Prostate gland (tissue), 2 donors: ENCODE measurements around the gene PAPLN.

Experiments
- CTCF ChIP-seq, 4 experiments: fragments of 200-600 bp in 2 of 4; fragments of 450-650 bp in 2 of 4; sonication (generic) in 2 of 4; IDR thresholded peaks; 1 replicate in 3 of 4; 2 replicates in 1 of 4; pipeline ENCODE4 v1.5.1; 2016 to 2019; ENCODE audit warnings: antibody characterized with exemption in 4 of 4, mild to moderate bottlenecking in 2 of 4, moderate library complexity in 2 of 4
- POLR2A ChIP-seq: fragments of 450-650 bp; IDR thresholded peaks from one replicate; pipeline ENCODE4 v1.6.1; 2016; ENCODE audit warnings: antibody characterized with exemption, mild to moderate bottlenecking

DNA sequence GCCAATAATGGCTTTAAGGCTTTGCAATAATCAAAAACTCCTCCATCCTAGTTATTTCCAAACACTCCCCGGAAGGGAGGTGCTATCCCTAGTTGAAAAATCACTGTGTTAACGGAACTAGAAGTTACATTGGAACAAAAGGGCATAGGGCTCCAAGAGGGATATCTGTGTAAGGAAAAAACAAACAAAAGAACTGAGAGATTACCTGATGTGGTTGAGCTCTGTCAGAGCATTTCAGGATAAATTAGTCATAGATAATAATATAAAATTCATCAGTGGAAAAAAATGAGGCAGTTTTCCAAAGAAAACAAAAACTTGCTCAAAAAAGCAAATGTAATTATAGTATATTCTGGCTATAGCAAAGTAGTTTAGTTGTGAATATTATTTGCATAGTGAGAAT is 27.4 kb upstream of the PAPLN start:
- TF ChIP-seq CTCF (IDR thresholded peaks at IDR 0.05) (no peak), POLR2A (no peak)
